SK-N-SH (cell line): ENCODE results near the gene THADA. TPM values are rescaled to one million over a fixed set of nuclear protein-coding genes. Genes with fewer than 3 reads are reported as not detected.
A peak's percentile ranks its signal among the peaks of the same experiment; 100 is the strongest.

Experiments
- CTCF ChIA-PET: fragments of 300-600, 350-600 bp; formaldehyde crosslinking; extraction: SDS; loops from one replicate; lab custom pipeline; 2021; lab: Yijun Ruan, JAX
- POLR2A ChIA-PET: fragments of 350-600 bp; sonication (Branson Sonifier 250); formaldehyde crosslinking; extraction: SDS; loops from one replicate; lab custom pipeline; 2020; ENCODE audit warnings: antibody characterized with exemption, inconsistent platforms; lab: Yijun Ruan, JAX
- DNase-seq: peaks from one replicate; pipeline ENCODE4 v3.0.0; 2012
- H2AFZ ChIP-seq: fragments of 200-600 bp; sonication (generic); 2 replicates; pipeline ENCODE4 v1.8.1; 2016; ENCODE audit warnings: antibody characterized with exemption, mild to moderate bottlenecking, low read depth
- H3F3A ChIP-seq: fragments of 200-600 bp; sonication (generic); replicated peaks from 2 replicates; pipeline ENCODE3; 2016; ENCODE audit warnings: antibody characterized with exemption, mild to moderate bottlenecking; ENCODE audit not compliant: insufficient read depth
- H3K27ac ChIP-seq, 2 experiments: fragments of 200-500 bp in 1 of 2; fragments of 200-600 bp in 1 of 2; sonication (Bioruptor generic) in 1 of 2; sonication (generic), shearing (Covaris generic) in 1 of 2; 2 replicates each; pipeline versions ENCODE4 v1.5.1 to v1.6.1; 2014 to 2016; ENCODE audit warnings: low read depth in 2 of 2, inconsistent platforms in 1 of 2, low read length in 1 of 2, mild to moderate bottlenecking in 1 of 2, mixed read lengths in 1 of 2
- H3K27me3 ChIP-seq: fragments of 200-600 bp; sonication (generic), shearing (Covaris generic); 2 replicates; pipeline ENCODE4 v1.6.1; 2016; ENCODE audit warnings: mixed run types; ENCODE audit not compliant: insufficient read depth
- H3K36me3 ChIP-seq, 2 experiments: fragments of 200-500 bp in 1 of 2; fragments of 200-600 bp in 1 of 2; sonication (Bioruptor generic) in 1 of 2; sonication (generic) in 1 of 2; replicated peaks in 1 of 2; 2 replicates each; pipeline versions ENCODE3 to v1.5.1; 2014 to 2016; ENCODE audit warnings: low read length in 1 of 2, mild to moderate bottlenecking in 1 of 2; ENCODE audit not compliant: insufficient read depth in 2 of 2, control insufficient read depth in 1 of 2
- H3K4me1 ChIP-seq, 2 experiments: fragments of 200-500 bp in 1 of 2; fragments of 200-600 bp in 1 of 2; sonication (Bioruptor generic) in 1 of 2; sonication (generic), shearing (Covaris generic) in 1 of 2; 2 replicates each; pipeline versions ENCODE4 v1.5.1 to v1.6.1; 2014 to 2016; ENCODE audit warnings: low read depth in 1 of 2, low read length in 1 of 2, mixed run types in 1 of 2; ENCODE audit not compliant: insufficient read depth in 2 of 2, control insufficient read depth in 1 of 2
- H3K4me2 ChIP-seq: fragments of 200-600 bp; sonication (generic), shearing (Covaris generic); 2 replicates; pipeline ENCODE4 v1.6.1; 2017; ENCODE audit warnings: mixed run types
- H3K4me3 ChIP-seq, 2 experiments: fragments of 200-500 bp in 1 of 2; fragments of 200-600 bp in 1 of 2; sonication (Bioruptor generic) in 1 of 2; sonication (generic), shearing (Covaris generic) in 1 of 2; 2 replicates each; pipeline versions ENCODE4 v1.5.1 to v1.8.1; 2014 to 2016; ENCODE audit warnings: low read depth in 2 of 2, inconsistent platforms in 1 of 2, low read length in 1 of 2, mild to moderate bottlenecking in 1 of 2, mixed read lengths in 1 of 2, moderate library complexity in 1 of 2
- H3K79me2 ChIP-seq: fragments of 200-600 bp; sonication (generic); 2 replicates; pipeline ENCODE4 v1.8.1; 2017; ENCODE audit warnings: mild to moderate bottlenecking; ENCODE audit not compliant: insufficient read depth
- H3K9ac ChIP-seq: fragments of 200-600 bp; sonication (generic); 2 replicates; pipeline ENCODE4 v1.6.1; 2017; ENCODE audit warnings: mixed run types
- H3K9me2 ChIP-seq: fragments of 200-600 bp; sonication (generic); 2 replicates; pipeline ENCODE4 v1.6.1; 2017; ENCODE audit warnings: mixed run types
- H3K9me3 ChIP-seq: fragments of 200-600 bp; sonication (generic); 2 replicates; pipeline ENCODE4 v1.6.1; 2017; ENCODE audit warnings: mixed run types, mild to moderate bottlenecking, moderate library complexity
- H4K20me1 ChIP-seq: fragments of 200-600 bp; sonication (generic); 2 replicates; pipeline ENCODE4 v1.6.1; 2017; ENCODE audit warnings: mild to moderate bottlenecking, mixed run types; ENCODE audit not compliant: insufficient read depth
- ELF1 ChIP-seq: IDR thresholded peaks from 2 replicates; pipeline ENCODE4 v1.4.0; 2012
- EP300 ChIP-seq, 2 experiments: IDR thresholded peaks; 2 replicates each; pipeline versions ENCODE4 v1.4.0 to v1.6.1; 2012; ENCODE audit warnings: borderline replicate concordance in 1 of 2, low read depth in 1 of 2, low read length in 1 of 2
- EZH2phosphoT487 ChIP-seq: fragments of 200-600 bp; sonication (generic); IDR thresholded peaks from 2 replicates; pipeline ENCODE4 v1.6.1; 2017; ENCODE audit warnings: low read depth, mixed run types, mild to moderate bottlenecking, antibody characterized with exemption, moderate library complexity, borderline replicate concordance
- FOSL2 ChIP-seq: IDR thresholded peaks from 2 replicates; pipeline ENCODE4 v1.4.0; 2012; ENCODE audit warnings: low read depth, mild to moderate bottlenecking, moderate library complexity, borderline replicate concordance
- FOXJ3 ChIP-seq: sonication (generic); formaldehyde crosslinking; IDR thresholded peaks from 2 replicates; pipeline ENCODE4 v1.5.1; 2020; ENCODE audit warnings: mild to moderate bottlenecking, missing genetic modification reagents
- GABPA ChIP-seq: IDR thresholded peaks from 2 replicates; pipeline ENCODE4 v1.4.0; 2012; ENCODE audit warnings: low read depth, mild to moderate bottlenecking
- JUND ChIP-seq: IDR thresholded peaks from 2 replicates; pipeline ENCODE4 v1.4.0; 2012
- MAX ChIP-seq: IDR thresholded peaks from 2 replicates; pipeline ENCODE4 v1.4.0; 2012; ENCODE audit warnings: low read depth
- MEF2A ChIP-seq: IDR thresholded peaks from 2 replicates; pipeline ENCODE4 v1.4.0; 2012; ENCODE audit warnings: low read depth, borderline replicate concordance
- NRF1 ChIP-seq: IDR thresholded peaks from 2 replicates; pipeline ENCODE4 v1.6.1; 2012; ENCODE audit warnings: low read depth, mild to moderate bottlenecking, low read length
- POLR2AphosphoS5 ChIP-seq: IDR thresholded peaks from 2 replicates; pipeline ENCODE4 v1.6.1; 2012; ENCODE audit warnings: low read depth, low read length
- RAD21 ChIP-seq: IDR thresholded peaks from 2 replicates; pipeline ENCODE4 v1.6.1; 2012; ENCODE audit warnings: mild to moderate bottlenecking, low read length
- RXRA ChIP-seq: IDR thresholded peaks from 2 replicates; pipeline ENCODE4 v1.4.0; 2012; ENCODE audit warnings: low read depth, mild to moderate bottlenecking, borderline replicate concordance
- SIN3A ChIP-seq: IDR thresholded peaks from 2 replicates; pipeline ENCODE4 v1.6.1; 2012; ENCODE audit warnings: low read depth, mild to moderate bottlenecking, low read length, moderate library complexity, borderline replicate concordance
- TAF1 ChIP-seq: IDR thresholded peaks from 2 replicates; pipeline ENCODE4 v1.6.1; 2012; ENCODE audit warnings: low read depth, mild to moderate bottlenecking, low read length, moderate library complexity, borderline replicate concordance
- TEAD4 ChIP-seq: IDR thresholded peaks from 2 replicates; pipeline ENCODE4 v1.4.0; 2012; ENCODE audit warnings: mild to moderate bottlenecking, borderline replicate concordance; ENCODE audit not compliant: insufficient read depth
- USF2 ChIP-seq: fragments of 150-350 bp; IDR thresholded peaks from 2 replicates; pipeline ENCODE4 v1.6.1; 2017; ENCODE audit warnings: antibody characterized with exemption, low read length, low read depth, borderline replicate concordance
- YY1 ChIP-seq: IDR thresholded peaks from 2 replicates; pipeline ENCODE4 v1.4.0; 2012; ENCODE audit warnings: low read depth, mild to moderate bottlenecking
- ZBTB33 ChIP-seq: IDR thresholded peaks from 2 replicates; pipeline ENCODE4 v1.4.0; 2012; ENCODE audit warnings: low read depth, borderline replicate concordance
- WGBS: methylation state at CpG from one replicate; pipeline ENCODE4 v1.1.6; 2017; ENCODE audit warnings: low lambda C conversion rate; 5-methylcytosine and 5-hydroxymethylcytosine counted together
- polyA plus RNA-seq, 3 experiments: library from polyadenylated mRNA; depleted of rRNA; stranded (reverse); fragments of >200 nt; gene quantifications; 2 replicates each; pipeline ENCODE4 v1.2.3, GENCODE V29; 2012
- TF ChIP-seq, protein P1 (sequence below): fragments of 150-350 bp; IDR thresholded peaks from 2 replicates; pipeline ENCODE4 v1.6.1; 2016; ENCODE audit warnings: mild to moderate bottlenecking, low read depth, low read length
- TF ChIP-seq, protein P2 (sequence below): IDR thresholded peaks from 2 replicates; pipeline ENCODE4 v1.4.0; 2012; ENCODE audit warnings: low read depth, borderline replicate concordance

Gene THADA
- polyA plus RNA-seq, 1 of the 3 experiments (the other 2 are of a cell fraction), result 25.6 TPM

DNA sequence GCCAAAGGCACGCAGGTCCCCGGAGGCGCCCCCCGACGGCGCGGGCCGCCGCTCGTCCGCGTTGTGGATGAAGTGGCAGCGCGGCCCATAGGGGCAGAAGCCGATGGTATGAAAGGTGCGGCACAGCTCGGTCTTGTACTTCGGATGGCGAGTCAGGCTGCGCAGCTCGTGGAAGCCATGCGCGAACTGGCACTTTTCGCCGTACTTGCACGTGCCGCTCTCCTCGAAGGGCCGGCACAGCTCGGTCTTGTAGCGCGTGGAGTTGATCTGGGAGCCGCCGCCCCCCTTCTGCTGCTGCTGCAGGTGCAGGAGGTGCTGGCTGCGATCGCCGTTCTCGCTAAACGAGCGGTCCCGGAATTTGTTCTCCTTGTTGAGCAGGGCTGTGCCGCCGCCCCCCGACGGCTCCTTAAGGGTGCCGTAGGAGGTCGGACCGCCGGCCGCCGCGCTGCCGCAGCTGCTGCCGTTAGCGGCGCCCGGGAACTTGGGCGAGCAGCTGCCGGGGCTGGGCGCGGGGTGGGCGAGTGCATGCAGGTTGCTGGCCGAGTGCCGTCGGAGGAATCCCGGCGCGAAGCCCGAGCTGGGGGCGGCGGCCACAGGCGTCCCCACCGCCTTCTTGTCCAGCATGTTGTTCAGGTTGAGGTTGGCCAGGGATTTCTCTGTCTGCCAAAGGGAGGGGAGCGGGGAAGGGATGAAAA, 370.6 kb downstream of the THADA start:
- ChIA-PET POLR2A (interaction anchor here (0.9 kb wide), 2 partner anchors 94 to 259 kb away, joined by 3 read pairs; no protein-coding TSS in a partner anchor), CTCF (interaction anchor here (0.7 to 16.3 kb wide), 28 partner anchors 13 to 415 kb away, joined by 3 to 299 read pairs (median 4); no protein-coding TSS in a partner anchor)
- H3K9me3 ChIP-seq, result no peaks in the 10 kb centered on the region
- no peaks in the 10 kb centered on the region for H3K27me3 ChIP-seq
- H3K79me2 ChIP-seq, result peaks cover 74% of the 10 kb centered on the region
- H3K9ac ChIP-seq, result peak overlapping the region; percentile 99
- H3F3A ChIP-seq, result peaks cover 56% of the 10 kb centered on the region
- TF ChIP-seq MAX (peak; percentile 81), POLR2AphosphoS5 (peak; percentile 9; the same call in 1 of the 2 replicates), EP300 (IDR thresholded peaks at IDR 0.05; ENCODE audit: borderline replicate concordance in 1 of 2, low read depth in 1 of 2, low read length in 1 of 2) (peak in 1 of 2 experiments; percentile 25; a peak in 1 of 4 replicates), SIN3A (no peak)
- peaks cover 33 to 63% of the 10 kb centered on the region in 2 experiments for H3K4me1 ChIP-seq
- no peaks in the 10 kb centered on the region for H3K9me2 ChIP-seq
- peak overlapping the region; percentile 83 for H3K4me2 ChIP-seq
- H2AFZ ChIP-seq, result no peak overlapping the region
- H3K4me3 ChIP-seq, result peak overlapping the region; percentile 95 to 97
- peak; percentile 51 for DNase-seq
- peak overlapping the region; percentile 94 to 95 for H3K27ac ChIP-seq
- H4K20me1 ChIP-seq, result peaks cover 34% of the 10 kb centered on the region
- H3K36me3 ChIP-seq, result peaks cover 21 to 34% of the 10 kb centered on the region in 2 experiments
- WGBS, result 28% methylated on average over 65 of the region's 74 CpGs

DNA sequence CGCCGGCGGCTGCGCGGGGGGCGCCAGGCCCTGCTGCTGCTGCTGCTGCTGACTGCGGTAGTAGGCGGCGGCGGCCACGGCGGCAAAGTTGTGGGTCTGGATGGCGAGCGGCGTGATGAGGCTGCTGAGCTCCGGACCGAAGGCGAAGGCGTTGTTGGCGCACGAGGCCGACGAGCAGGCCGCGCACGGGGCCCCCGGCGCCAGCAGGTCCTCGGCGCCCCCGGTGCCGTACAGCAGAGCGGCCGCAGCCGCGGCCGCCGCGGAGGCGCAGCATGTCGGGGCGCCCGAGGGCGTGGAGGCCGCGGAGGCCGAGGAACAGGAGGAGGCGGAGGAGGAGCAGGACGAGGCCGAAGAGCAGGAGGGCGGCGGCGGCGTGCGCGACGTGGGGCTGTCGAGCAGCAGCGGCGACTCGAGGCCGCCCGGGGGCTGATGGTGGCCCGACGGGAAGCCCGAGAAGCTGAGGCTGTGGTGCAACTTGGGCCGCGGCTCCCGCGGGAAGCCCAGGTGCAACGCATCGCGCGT, 371.2 kb downstream of the THADA start:
- peak overlapping the region; percentile 94 to 95; a peak in 3 of 4 replicates for H3K27ac ChIP-seq
- peak overlapping the region; percentile 95 to 97 for H3K4me3 ChIP-seq
- TF ChIP-seq MEF2A, result no peak
- no peak for TF ChIP-seq TAF1
- TF ChIP-seq JUND, result no peak
- no peak for TF ChIP-seq FOXJ3
- TF ChIP-seq ZBTB33, result no peak
- no peak for TF ChIP-seq ELF1
- no peak for TF ChIP-seq RXRA
- TF ChIP-seq SIN3A, result no peak
- TF ChIP-seq USF2, result no peak
- TF ChIP-seq TEAD4, result no peak
- TF ChIP-seq RAD21, result no peak
- TF ChIP-seq YY1, result no peak
- no peak for TF ChIP-seq FOSL2
- TF ChIP-seq, protein P1, sequence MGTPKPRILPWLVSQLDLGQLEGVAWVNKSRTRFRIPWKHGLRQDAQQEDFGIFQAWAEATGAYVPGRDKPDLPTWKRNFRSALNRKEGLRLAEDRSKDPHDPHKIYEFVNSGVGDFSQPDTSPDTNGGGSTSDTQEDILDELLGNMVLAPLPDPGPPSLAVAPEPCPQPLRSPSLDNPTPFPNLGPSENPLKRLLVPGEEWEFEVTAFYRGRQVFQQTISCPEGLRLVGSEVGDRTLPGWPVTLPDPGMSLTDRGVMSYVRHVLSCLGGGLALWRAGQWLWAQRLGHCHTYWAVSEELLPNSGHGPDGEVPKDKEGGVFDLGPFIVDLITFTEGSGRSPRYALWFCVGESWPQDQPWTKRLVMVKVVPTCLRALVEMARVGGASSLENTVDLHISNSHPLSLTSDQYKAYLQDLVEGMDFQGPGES, result no peak
- no peak for TF ChIP-seq POLR2AphosphoS5
- no peak for TF ChIP-seq EZH2phosphoT487
- TF ChIP-seq, protein P2, sequence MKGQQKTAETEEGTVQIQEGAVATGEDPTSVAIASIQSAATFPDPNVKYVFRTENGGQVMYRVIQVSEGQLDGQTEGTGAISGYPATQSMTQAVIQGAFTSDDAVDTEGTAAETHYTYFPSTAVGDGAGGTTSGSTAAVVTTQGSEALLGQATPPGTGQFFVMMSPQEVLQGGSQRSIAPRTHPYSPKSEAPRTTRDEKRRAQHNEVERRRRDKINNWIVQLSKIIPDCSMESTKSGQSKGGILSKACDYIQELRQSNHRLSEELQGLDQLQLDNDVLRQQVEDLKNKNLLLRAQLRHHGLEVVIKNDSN, result no peak
- no peak for TF ChIP-seq NRF1
- TF ChIP-seq GABPA, result no peak
- POLR2A ChIA-PET, result interaction anchor here (0.7 to 1.2 kb wide), 3 partner anchors 95 to 249 kb away, joined by 3 to 5 read pairs (median 3); no protein-coding TSS in a partner anchor
- H3K27me3 ChIP-seq, result no peaks in the 10 kb centered on the region
- H3K4me2 ChIP-seq, result peak overlapping the region; percentile 83
- H3F3A ChIP-seq, result peaks cover 59% of the 10 kb centered on the region
- DNase-seq, result peak; percentile 61
- WGBS, result 46% methylated on average over 50 of the region's 74 CpGs
- H3K79me2 ChIP-seq, result peaks cover 76% of the 10 kb centered on the region
- no peaks in the 10 kb centered on the region for H3K9me3 ChIP-seq
- H3K9ac ChIP-seq, result peak overlapping the region; percentile 99; the same call in 1 of the 2 replicates
- H3K9me2 ChIP-seq, result no peaks in the 10 kb centered on the region
- no peak overlapping the region for H2AFZ ChIP-seq
- H4K20me1 ChIP-seq, result peaks cover 34% of the 10 kb centered on the region
- CTCF ChIA-PET, result interaction anchor here (0.7 to 16.3 kb wide), 35 partner anchors 13 to 415 kb away, joined by 3 to 299 read pairs (median 3); no protein-coding TSS in a partner anchor
- H3K36me3 ChIP-seq, result peaks cover 21 to 31% of the 10 kb centered on the region in 2 experiments
- peaks cover 35 to 69% of the 10 kb centered on the region in 2 experiments for H3K4me1 ChIP-seq
